ENCODE data around the gene HAUS2.

- TF ChIP-seq CTCF (IDR thresholded peaks at IDR 0.05; ENCODE audit: extremely low read depth in 1 of 2, insufficient read depth in 1 of 2, low read depth in 1 of 2, low read length in 2 of 2) (no peak), POLR2A (IDR thresholded peaks at IDR 0.05; ENCODE audit: low read depth, low read length) (no peak)
Measured at GRCh38 chr15:42549741-42550392, 1.2 kb downstream of the HAUS2 start.

Data from endothelial cell of umbilical vein (primary cell).